H9 (cell line): ENCODE measurements around the gene NKAIN2. TPM values are rescaled to one million over a fixed set of nuclear protein-coding genes. Genes with fewer than 3 reads are reported as not detected.

Experiments
- DNase-seq: peaks from one replicate; pipeline ENCODE4 v3.0.0-alpha.2; 2017
- H2AFZ ChIP-seq: one replicate; pipeline ENCODE4 v1.6.1; 2013; ENCODE audit warnings: mild to moderate bottlenecking, low read length, control low read depth, moderate library complexity
- H2AK5ac ChIP-seq: 2 replicates; pipeline ENCODE4 v1.6.1; 2013; ENCODE audit warnings: low read length, control low read depth, mixed read lengths; ENCODE audit not compliant: insufficient read length
- H2BK120ac ChIP-seq: one replicate; pipeline ENCODE4 v1.6.1; 2013; ENCODE audit warnings: low read depth, mild to moderate bottlenecking, low read length, control low read depth, inconsistent platforms; ENCODE audit not compliant: poor library complexity, severe bottlenecking
- H2BK12ac ChIP-seq: 2 replicates; pipeline ENCODE4 v1.6.1; 2013; ENCODE audit warnings: low read length, control low read depth, mixed read lengths, low read depth; ENCODE audit not compliant: insufficient read length
- H2BK15ac ChIP-seq: 2 replicates; pipeline ENCODE4 v1.6.1; 2013; ENCODE audit warnings: low read depth, low read length, control low read depth
- H2BK20ac ChIP-seq: one replicate; pipeline ENCODE4 v1.6.1; 2013; ENCODE audit warnings: low read depth, mild to moderate bottlenecking, low read length, control low read depth, inconsistent platforms; ENCODE audit not compliant: poor library complexity, severe bottlenecking
- H2BK5ac ChIP-seq: 2 replicates; pipeline ENCODE4 v1.6.1; 2013; ENCODE audit warnings: low read length, control low read depth, mixed read lengths; ENCODE audit not compliant: insufficient read length
- H3K14ac ChIP-seq: 2 replicates; pipeline ENCODE4 v1.6.1; 2013; ENCODE audit warnings: low read length, control low read depth; ENCODE audit not compliant: insufficient read depth
- H3K18ac ChIP-seq: 2 replicates; pipeline ENCODE4 v1.6.1; 2013; ENCODE audit warnings: low read depth, mild to moderate bottlenecking, mixed read lengths, low read length, control low read depth; ENCODE audit not compliant: insufficient read length
- H3K23ac ChIP-seq: 2 replicates; pipeline ENCODE4 v1.6.1; 2013; ENCODE audit warnings: low read length, control low read depth, mixed read lengths, low read depth; ENCODE audit not compliant: insufficient read length
- H3K23me2 ChIP-seq: 2 replicates; pipeline ENCODE4 v1.6.1; 2013; ENCODE audit warnings: low read depth, mild to moderate bottlenecking, mixed read lengths, low read length, control low read depth; ENCODE audit not compliant: insufficient read length, poor library complexity, severe bottlenecking
- H3K27ac ChIP-seq: 2 replicates; pipeline ENCODE4 v1.5.1; 2013; ENCODE audit warnings: low read length, control low read depth, mixed read lengths, low read depth; ENCODE audit not compliant: insufficient read length
- H3K27me3 ChIP-seq: 2 replicates; pipeline ENCODE4 v1.6.1; 2013; ENCODE audit warnings: low read length, control low read depth, inconsistent platforms; ENCODE audit not compliant: insufficient read depth
- H3K4ac ChIP-seq: 2 replicates; pipeline ENCODE4 v1.6.1; 2013; ENCODE audit warnings: low read depth, mild to moderate bottlenecking, control low read depth, inconsistent platforms, low read length, moderate library complexity
- H3K4me1 ChIP-seq: 2 replicates; pipeline ENCODE4 v1.6.1; 2013; ENCODE audit warnings: low read length, control low read depth, inconsistent platforms; ENCODE audit not compliant: insufficient read depth
- H3K4me2 ChIP-seq: 2 replicates; pipeline ENCODE4 v1.6.1; 2013; ENCODE audit warnings: low read length, control low read depth, mixed read lengths; ENCODE audit not compliant: insufficient read length, insufficient read depth
- H3K56ac ChIP-seq: 2 replicates; pipeline ENCODE4 v1.6.1; 2013; ENCODE audit warnings: low read depth, mild to moderate bottlenecking, mixed read lengths, low read length, control low read depth; ENCODE audit not compliant: insufficient read length
- H3K79me1 ChIP-seq: 2 replicates; pipeline ENCODE4 v1.6.1; 2013; ENCODE audit warnings: low read depth, mild to moderate bottlenecking, moderate library complexity, low read length, control low read depth, inconsistent platforms; ENCODE audit not compliant: insufficient read depth, poor library complexity, severe bottlenecking
- H3K79me2 ChIP-seq: 2 replicates; pipeline ENCODE4 v1.6.1; 2013; ENCODE audit warnings: low read length, control low read depth, inconsistent platforms; ENCODE audit not compliant: insufficient read depth
- H3K9ac ChIP-seq: 2 replicates; pipeline ENCODE4 v1.6.1; 2013; ENCODE audit warnings: low read length, control low read depth, mixed read lengths; ENCODE audit not compliant: insufficient read length; ENCODE audit errors: extremely low read depth
- H3K9me3 ChIP-seq: one replicate; pipeline ENCODE4 v1.6.1; 2013; ENCODE audit warnings: low read depth, low read length, inconsistent platforms; ENCODE audit not compliant: control insufficient read depth
- H3T11ph ChIP-seq: one replicate; pipeline ENCODE4 v1.6.1; 2013; ENCODE audit warnings: mild to moderate bottlenecking, low read length, control low read depth, inconsistent platforms
- H4K20me1 ChIP-seq: one replicate; pipeline ENCODE4 v1.6.1; 2013; ENCODE audit not compliant: control insufficient read depth, insufficient read length, insufficient read depth
- H4K5ac ChIP-seq: 2 replicates; pipeline ENCODE4 v1.6.1; 2013; ENCODE audit warnings: low read depth, mild to moderate bottlenecking, mixed read lengths, low read length, control low read depth; ENCODE audit not compliant: insufficient read length
- H4K8ac ChIP-seq: replicated peaks from 2 replicates; pipeline ENCODE4 v1.6.1; 2013; ENCODE audit warnings: low read length, control low read depth, mixed read lengths, low read depth; ENCODE audit not compliant: insufficient read length
- H4K91ac ChIP-seq: 2 replicates; pipeline ENCODE4 v1.6.1; 2013; ENCODE audit warnings: low read depth, mild to moderate bottlenecking, moderate library complexity, mixed read lengths, low read length, control low read depth; ENCODE audit not compliant: insufficient read length
- H3K27ac Mint-ChIP-seq, 3 experiments: 2 replicates in 2 of 3; 3 replicates in 1 of 3; pipeline ENCODE4 v1.8.0; 2020 to 2021; ENCODE audit warnings: mixed read lengths in 3 of 3, mild to moderate bottlenecking in 1 of 3, moderate library complexity in 1 of 3
- H3K27me3 Mint-ChIP-seq: 2 replicates; pipeline ENCODE4 v1.8.0; 2021; ENCODE audit warnings: low read depth, mild to moderate bottlenecking, moderate library complexity, mixed read lengths
- H3K36me3 Mint-ChIP-seq, 3 experiments: 2 replicates in 2 of 3; 3 replicates in 1 of 3; pipeline ENCODE4 v1.8.0; 2020 to 2021; ENCODE audit warnings: low read depth in 3 of 3, mixed read lengths in 3 of 3; ENCODE audit not compliant: insufficient read depth in 1 of 3
- H3K4me1 Mint-ChIP-seq, 2 experiments: 2 replicates each; pipeline ENCODE4 v1.8.0; 2020; ENCODE audit warnings: mixed read lengths in 2 of 2
- H3K4me3 Mint-ChIP-seq, 2 experiments: 2 replicates in 1 of 2; 3 replicates in 1 of 2; pipeline ENCODE4 v1.8.0; 2020 to 2021; ENCODE audit warnings: mild to moderate bottlenecking in 2 of 2, mixed read lengths in 2 of 2, moderate library complexity in 1 of 2
- H3K9me3 Mint-ChIP-seq, 2 experiments: 2 replicates in 1 of 2; 3 replicates in 1 of 2; pipeline ENCODE4 v1.8.0; 2020; ENCODE audit warnings: mild to moderate bottlenecking in 2 of 2, mixed read lengths in 2 of 2, moderate library complexity in 1 of 2
- WGBS: extraction: QIAGEN DNeasy Blood & Tissue Kit; methylation state at CpG from one replicate; pipeline ENCODE4 v1.1.7; 2013; ENCODE audit warnings: missing lambda C conversion rate, low lambda C conversion rate, mixed read lengths; ENCODE audit not compliant: insufficient read length; ENCODE audit errors: extremely low coverage; 5-methylcytosine and 5-hydroxymethylcytosine counted together
- total RNA-seq: library from RNA; stranded (reverse); gene quantifications from 2 replicates; pipeline ENCODE4 v1.2.1, GENCODE V29; 2021
- TF ChIP-seq, protein P1 (sequence below): fragments of 200-600 bp; sonication (generic); conservative IDR thresholded peaks from 3 replicates; pipeline ENCODE4 v1.8.0; 2021; ENCODE audit warnings: antibody characterized with exemption, mild to moderate bottlenecking

The NKAIN2 gene
- total RNA-seq, 1 experiment from 2014 or later: 0.17 TPM

DNA sequence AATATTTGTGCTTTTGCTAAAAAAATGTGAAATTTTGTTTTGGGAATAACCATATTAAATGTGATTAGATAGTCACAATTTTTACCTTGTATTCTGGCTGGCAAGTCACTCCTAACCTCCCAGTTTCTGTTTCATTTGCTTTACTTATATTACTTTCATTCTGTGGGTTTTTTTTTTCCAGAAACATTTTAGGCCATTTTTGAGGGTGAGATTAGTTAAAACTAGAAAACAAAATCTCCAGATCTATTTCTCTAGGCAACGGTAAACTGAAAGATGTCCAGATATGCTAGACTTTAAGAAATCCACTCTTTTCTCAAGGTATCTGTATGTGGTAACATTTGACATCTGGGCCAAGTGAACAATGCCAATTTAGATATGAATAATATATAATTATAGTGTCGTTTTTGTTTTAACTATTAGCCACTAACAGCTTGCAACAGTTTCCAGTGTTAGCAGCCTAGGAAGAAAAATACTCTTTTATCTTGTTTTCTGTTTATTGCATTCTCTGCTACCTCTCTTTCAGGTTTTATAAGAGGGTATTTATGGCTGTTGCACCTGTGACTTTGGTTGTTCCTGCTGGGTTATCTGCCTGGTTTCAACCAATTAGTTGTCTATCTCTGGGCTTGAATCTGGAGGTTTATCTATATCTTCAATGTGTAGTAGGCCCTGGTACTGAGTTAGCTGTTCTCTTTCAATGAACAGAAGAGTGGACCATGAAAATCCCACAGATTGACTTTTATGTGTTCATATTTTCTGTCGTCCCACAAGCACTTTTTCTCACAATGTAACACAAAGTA, 260.9 kb downstream of the NKAIN2 start:
- TF ChIP-seq, protein P1, sequence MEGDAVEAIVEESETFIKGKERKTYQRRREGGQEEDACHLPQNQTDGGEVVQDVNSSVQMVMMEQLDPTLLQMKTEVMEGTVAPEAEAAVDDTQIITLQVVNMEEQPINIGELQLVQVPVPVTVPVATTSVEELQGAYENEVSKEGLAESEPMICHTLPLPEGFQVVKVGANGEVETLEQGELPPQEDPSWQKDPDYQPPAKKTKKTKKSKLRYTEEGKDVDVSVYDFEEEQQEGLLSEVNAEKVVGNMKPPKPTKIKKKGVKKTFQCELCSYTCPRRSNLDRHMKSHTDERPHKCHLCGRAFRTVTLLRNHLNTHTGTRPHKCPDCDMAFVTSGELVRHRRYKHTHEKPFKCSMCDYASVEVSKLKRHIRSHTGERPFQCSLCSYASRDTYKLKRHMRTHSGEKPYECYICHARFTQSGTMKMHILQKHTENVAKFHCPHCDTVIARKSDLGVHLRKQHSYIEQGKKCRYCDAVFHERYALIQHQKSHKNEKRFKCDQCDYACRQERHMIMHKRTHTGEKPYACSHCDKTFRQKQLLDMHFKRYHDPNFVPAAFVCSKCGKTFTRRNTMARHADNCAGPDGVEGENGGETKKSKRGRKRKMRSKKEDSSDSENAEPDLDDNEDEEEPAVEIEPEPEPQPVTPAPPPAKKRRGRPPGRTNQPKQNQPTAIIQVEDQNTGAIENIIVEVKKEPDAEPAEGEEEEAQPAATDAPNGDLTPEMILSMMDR: no peak
- H2BK15ac ChIP-seq: no peak overlapping the region
- H3K4ac ChIP-seq: no peak overlapping the region
- no peaks in the 10 kb centered on the region for H3K23me2 ChIP-seq
- H2BK120ac ChIP-seq: no peak overlapping the region
- H3K79me1 ChIP-seq: no peaks in the 10 kb centered on the region
- H3K56ac ChIP-seq: no peak overlapping the region
- no peak overlapping the region for H3K4me2 ChIP-seq
- no peak overlapping the region for H3T11ph ChIP-seq
- no peaks in the 10 kb centered on the region for H3K79me2 ChIP-seq
- no peaks in the 10 kb centered on the region for H3K9me3 ChIP-seq
- Mint-ChIP-seq H3K27me3 (peaks cover 2% of the 10 kb centered on the region; the same call in 1 of the 2 replicates), H3K4me3 (no peak overlapping the region), H3K36me3 (no peaks in the 10 kb centered on the region), H3K4me1 (no peaks in the 10 kb centered on the region), H3K27ac (no peak overlapping the region), H3K9me3 (no peaks in the 10 kb centered on the region)
- WGBS: no CpG with 5 or more reads among the region's 3 CpGs
- H2AK5ac ChIP-seq: no peak overlapping the region
- no peak overlapping the region for H3K18ac ChIP-seq
- H4K20me1 ChIP-seq: no peaks in the 10 kb centered on the region
- H3K9ac ChIP-seq: no peak overlapping the region
- no peak overlapping the region for H2BK5ac ChIP-seq
- no peak overlapping the region for H2BK20ac ChIP-seq
- no peak for DNase-seq
- H3K27ac ChIP-seq: no peak overlapping the region
- H4K5ac ChIP-seq: no peak overlapping the region
- H3K14ac ChIP-seq: no peak overlapping the region
- no peak overlapping the region for H4K91ac ChIP-seq
- H3K23ac ChIP-seq: no peak overlapping the region
- no peaks in the 10 kb centered on the region for H3K4me1 ChIP-seq
- H2AFZ ChIP-seq: no peak overlapping the region
- H3K27me3 ChIP-seq: no peaks in the 10 kb centered on the region
- H4K8ac ChIP-seq: no peak overlapping the region
- no peak overlapping the region for H2BK12ac ChIP-seq
